ENCODE measurements around the gene LOC128125822.
"Not testable (repeated sequence)": the region's sequence is repeated elsewhere in the genome, so short reads cannot be mapped to it uniquely, and the experiment has no call there.

The LOC128125822 gene

DNA sequence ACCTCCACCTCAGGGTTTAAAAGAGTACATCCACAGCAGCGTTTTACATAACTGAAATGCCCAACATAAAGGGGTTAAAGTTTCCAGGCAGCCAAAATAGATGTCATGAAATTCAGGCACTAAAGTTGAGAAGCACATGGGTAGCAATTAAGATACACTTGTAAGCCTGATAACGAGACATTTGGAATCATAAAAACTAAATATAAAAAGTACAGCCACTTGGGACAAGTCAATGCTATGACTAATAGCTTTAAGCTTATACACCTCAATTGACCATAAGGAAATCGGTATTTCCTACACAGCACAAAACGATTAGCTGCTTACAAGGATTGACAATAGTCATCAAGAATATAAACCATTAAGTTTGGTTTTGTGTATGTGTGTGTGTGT is 11.8 kb downstream of the LOC128125822 start:
- no peak for DNase-seq

GRCh38 chr6:63584566-63584965 is 12.3 kb downstream of the LOC128125822 start:
- DNase-seq = no peak

DNA sequence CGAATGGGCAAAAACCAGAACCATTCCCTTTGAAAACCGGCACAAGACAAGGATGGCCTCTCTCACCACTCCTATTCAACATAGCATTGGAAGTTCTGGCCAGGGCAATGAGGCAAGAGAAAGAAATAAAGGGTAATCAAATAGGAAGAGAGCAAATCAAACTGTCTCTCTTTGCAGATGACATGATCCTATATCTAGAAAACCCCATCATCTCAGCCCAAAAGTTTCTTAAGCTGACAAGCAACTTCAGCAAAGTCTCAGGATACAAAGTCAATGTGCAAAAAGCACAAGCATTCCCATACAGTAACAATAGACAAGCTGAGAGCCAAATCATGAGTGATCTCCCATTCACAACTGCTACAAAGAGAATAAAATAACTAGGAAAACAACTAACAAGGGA is 13.4 kb downstream of the LOC128125822 start:
- not testable (repeated sequence) for DNase-seq

- DNase-seq = no peak
Measured at GRCh38 chr6:63589952-63590411, 17.7 kb downstream of the LOC128125822 start.

DNA sequence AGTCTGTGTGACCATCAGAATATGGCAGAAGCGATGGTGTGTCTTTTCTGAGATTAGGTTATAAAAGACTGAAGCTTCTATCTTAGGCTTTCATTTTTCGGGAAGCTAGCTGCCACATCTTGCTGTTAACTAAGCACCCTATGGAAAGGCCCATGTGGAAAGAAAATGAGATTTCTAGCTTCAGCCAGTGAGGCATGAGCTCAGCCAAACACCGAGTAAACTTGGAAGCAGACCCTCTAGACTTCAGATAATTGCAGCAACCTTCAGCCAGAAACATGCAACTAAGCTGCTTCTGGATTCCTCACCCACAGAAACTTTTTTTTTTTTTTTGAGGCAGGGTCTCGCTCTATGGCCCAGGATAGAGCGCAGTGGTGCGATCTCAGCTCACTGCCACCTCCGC is 20.6 kb downstream of the LOC128125822 start:
- no peak for DNase-seq

DNA sequence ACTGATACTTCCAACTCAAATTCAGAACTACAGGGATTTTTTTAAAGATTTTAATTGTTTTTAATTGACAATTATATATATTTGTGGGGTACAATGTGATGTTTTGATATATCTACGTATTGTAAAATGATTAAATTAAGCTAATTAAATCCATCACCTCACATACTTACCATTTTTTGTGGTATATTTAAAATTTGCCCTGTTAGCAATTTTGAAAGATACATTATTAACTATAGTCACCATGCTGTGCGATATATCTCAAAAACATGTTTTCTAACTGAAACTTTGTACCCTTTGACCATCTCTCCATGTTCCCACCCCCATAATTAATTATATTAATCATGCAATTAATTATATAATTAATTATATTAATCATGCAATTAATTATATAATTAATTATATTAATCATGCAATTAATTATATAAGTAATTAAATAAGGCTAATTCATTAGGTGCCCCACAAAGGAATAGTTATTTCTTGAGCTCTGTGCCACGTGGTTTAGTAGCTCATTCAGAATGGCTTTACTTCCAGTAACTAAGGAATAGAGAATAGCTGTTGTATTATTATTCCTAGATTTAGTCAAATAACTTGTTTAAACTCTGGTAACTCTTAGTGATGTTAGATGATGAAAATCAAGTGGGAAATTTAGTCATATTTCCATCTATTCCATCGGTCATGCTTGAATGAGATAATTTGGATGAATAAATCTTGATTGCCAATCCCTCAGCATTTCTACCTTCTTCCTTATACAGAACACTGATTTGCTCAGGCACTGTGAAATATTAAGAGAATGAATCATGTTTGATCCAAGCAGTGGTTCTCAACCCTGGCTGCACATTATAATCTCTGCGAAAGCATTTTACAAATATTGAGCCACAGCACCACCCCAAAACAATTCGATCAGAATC is 25.1 kb downstream of the LOC128125822 start:
- DNase-seq = peak; percentile 16

DNA sequence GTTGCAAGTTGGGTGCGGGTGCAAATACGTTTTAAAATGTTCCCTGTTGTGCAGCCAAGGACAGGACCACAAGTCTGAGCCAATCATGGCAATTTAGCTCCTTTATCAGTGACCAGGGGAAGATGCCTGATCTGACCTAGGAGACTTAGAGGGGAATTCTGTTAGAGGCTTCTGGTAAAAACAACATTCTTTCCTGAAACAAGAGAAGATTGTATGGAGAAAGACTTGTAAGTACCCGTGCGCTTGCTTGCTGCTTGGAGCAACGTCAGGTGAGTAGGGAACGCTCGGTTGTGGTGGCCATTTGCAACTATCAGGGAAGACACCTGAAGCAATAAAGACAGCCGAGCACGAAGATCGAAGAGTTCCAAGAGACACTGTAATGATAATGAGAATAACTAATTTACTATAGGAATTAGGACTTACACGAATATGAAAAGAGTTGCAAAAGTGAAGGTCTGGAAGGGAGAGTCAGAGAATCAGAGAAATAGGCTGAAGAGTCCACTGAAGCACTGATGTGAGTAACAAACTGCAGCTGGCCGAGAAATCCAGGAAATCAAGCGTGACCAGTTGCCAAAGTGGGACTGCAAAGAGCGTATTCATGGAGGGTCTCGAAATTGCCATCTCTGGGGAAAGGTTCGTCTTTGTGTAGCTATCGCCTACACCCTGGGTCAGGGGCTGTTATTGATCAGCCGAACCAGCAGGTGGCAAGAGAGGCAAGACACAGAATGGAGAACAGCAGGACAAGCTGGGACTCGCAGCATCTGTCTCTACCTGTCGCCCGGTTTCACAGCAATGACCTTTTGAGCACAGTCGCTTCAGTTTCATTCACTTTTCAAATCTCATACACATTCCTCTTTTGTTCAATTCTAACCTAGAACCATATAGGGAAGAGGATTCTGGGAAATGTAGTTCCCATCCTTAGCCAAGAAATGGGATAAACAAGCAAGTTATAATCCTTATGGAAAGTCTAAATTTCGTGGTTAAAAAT is 26.1 kb downstream of the LOC128125822 start:
- DNase-seq = no peak

- DNase-seq = no peak
Measured at GRCh38 chr6:63599243-63599642, 27.0 kb downstream of the LOC128125822 start.

DNA sequence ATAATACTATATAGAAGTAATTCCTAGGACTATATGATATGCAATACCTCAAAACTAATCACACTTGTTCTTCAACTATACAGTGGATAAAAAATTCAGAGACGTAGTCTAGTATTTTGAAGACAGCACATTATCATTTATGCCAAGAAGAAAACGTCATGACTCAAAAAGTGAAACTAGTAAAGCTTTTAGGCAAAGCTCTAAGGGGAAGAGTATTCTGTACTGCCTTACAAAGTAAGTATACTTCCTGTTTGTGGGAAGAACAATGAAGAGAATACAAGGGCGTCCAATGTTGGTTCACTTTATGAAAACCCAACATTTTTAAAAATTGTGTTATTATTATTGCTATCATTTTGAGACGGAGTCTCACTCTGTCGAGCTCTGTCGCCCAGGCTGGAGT is 27.9 kb downstream of the LOC128125822 start:
- DNase-seq = no peak

DNA sequence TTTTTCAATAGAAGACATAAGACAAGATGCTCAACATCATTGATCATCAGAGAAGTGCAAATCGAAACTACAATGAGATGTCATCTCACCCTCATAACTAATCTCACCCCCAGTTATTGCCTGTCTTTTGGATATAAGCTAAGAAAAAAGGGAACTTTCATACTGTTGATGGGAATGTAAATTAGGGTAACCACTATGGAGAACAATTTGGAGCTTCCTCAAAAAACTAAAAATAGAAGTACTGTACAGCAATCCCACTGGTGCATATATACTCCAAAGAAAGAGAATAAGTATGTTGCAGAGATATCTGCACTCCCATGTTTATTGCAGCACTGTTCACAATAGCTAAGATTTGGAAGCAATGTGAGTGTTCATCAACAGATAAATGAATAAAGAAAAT is 37.0 kb downstream of the LOC128125822 start:
- no peak for DNase-seq

DNA sequence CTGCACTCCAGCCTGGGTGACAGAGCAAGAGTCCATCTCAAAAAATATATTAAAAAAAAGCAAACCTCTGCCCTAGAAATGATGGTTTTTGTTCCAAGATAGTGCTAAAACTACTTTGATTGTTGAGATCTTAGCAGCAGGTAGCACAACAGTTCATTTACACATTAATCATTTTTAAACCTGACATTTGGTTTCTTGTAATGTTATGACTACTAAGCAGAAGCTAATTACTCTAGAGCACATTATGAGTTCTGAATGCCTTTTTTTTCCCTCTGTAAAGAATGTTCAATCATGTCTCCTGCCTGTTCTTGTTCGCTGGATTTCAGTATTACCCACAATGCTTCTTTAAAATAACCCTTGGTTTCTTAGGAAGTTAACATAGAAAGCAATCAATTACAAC is 38.7 kb downstream of the LOC128125822 start:
- DNase-seq = no peak

GRCh38 chr6:63611560-63611959 is 39.3 kb downstream of the LOC128125822 start:
- no peak for DNase-seq

GRCh38 chr6:63615590-63615989 is 43.3 kb downstream of the LOC128125822 start:
- DNase-seq = no peak

Measured in NCI-H226 (cell line).